ENCODE measurements around the gene LPP.

DNA sequence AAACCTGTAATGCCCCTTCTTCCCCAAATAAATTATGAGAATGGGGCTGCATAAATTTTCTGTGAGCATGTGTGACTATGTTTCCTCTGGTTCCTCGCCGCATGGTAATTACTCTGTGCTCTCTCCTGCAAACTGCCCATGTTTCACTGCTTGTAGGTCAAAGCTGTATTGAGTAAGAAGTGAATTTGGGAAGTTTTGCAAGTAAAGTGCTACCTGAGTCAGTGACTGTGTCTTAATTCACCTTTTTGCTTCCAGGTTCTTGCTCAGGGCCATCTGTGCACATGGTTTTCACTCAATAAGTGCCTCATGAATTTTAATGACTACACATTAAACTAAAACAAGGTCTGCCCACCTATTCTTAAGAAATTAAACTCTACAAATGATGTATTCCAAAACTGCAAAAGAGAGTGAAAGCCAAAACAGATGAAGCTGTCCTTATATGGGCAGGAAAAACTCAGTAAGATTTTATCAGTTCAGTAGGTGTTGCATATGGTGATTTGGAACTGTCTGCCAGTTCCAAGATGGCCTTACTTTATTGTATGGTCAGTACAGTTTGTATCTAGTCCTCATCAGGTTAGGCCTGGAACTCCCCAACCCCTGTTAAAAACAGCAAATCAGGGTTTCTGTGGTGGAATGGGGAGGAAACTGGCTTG is 100.0 kb downstream of the LPP start:
- no peak for TF ChIP-seq PBX3 (CRISPR knock-in tag; IDR thresholded peaks at IDR 0.05; ENCODE audit: borderline replicate concordance)
- TF ChIP-seq, protein P1, sequence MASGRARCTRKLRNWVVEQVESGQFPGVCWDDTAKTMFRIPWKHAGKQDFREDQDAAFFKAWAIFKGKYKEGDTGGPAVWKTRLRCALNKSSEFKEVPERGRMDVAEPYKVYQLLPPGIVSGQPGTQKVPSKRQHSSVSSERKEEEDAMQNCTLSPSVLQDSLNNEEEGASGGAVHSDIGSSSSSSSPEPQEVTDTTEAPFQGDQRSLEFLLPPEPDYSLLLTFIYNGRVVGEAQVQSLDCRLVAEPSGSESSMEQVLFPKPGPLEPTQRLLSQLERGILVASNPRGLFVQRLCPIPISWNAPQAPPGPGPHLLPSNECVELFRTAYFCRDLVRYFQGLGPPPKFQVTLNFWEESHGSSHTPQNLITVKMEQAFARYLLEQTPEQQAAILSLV (CRISPR knock-in tag; IDR thresholded peaks at IDR 0.05; ENCODE audit: borderline replicate concordance), result no peak
- TF ChIP-seq, protein P2, sequence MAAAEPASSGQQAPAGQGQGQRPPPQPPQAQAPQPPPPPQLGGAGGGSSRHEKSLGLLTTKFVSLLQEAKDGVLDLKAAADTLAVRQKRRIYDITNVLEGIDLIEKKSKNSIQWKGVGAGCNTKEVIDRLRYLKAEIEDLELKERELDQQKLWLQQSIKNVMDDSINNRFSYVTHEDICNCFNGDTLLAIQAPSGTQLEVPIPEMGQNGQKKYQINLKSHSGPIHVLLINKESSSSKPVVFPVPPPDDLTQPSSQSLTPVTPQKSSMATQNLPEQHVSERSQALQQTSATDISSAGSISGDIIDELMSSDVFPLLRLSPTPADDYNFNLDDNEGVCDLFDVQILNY (CRISPR knock-in tag; conservative IDR thresholded peaks at IDR 0.05), result no peak
- TF ChIP-seq TBP (CRISPR knock-in tag; IDR thresholded peaks at IDR 0.05), result no peak
- TF ChIP-seq ZNF776 (CRISPR knock-in tag; IDR thresholded peaks at IDR 0.05), result no peak
- no peak for TF ChIP-seq ZNF333 (CRISPR knock-in tag; IDR thresholded peaks at IDR 0.05; ENCODE audit: borderline replicate concordance)
- no peak for TF ChIP-seq SMAD3 (CRISPR knock-in tag; IDR thresholded peaks at IDR 0.05)
- no peak for TF ChIP-seq ZBTB1 (CRISPR knock-in tag; IDR thresholded peaks at IDR 0.05; ENCODE audit: borderline replicate concordance)
- TF ChIP-seq, protein P3, sequence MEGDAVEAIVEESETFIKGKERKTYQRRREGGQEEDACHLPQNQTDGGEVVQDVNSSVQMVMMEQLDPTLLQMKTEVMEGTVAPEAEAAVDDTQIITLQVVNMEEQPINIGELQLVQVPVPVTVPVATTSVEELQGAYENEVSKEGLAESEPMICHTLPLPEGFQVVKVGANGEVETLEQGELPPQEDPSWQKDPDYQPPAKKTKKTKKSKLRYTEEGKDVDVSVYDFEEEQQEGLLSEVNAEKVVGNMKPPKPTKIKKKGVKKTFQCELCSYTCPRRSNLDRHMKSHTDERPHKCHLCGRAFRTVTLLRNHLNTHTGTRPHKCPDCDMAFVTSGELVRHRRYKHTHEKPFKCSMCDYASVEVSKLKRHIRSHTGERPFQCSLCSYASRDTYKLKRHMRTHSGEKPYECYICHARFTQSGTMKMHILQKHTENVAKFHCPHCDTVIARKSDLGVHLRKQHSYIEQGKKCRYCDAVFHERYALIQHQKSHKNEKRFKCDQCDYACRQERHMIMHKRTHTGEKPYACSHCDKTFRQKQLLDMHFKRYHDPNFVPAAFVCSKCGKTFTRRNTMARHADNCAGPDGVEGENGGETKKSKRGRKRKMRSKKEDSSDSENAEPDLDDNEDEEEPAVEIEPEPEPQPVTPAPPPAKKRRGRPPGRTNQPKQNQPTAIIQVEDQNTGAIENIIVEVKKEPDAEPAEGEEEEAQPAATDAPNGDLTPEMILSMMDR (CRISPR knock-in tag; IDR thresholded peaks at IDR 0.05), result no peak
- no peak for TF ChIP-seq CHD2 (IDR thresholded peaks at IDR 0.05; ENCODE audit: low read depth, low read length)
- TF ChIP-seq KDM1A (CRISPR knock-in tag; IDR thresholded peaks at IDR 0.05), result no peak
- TF ChIP-seq, protein P4, sequence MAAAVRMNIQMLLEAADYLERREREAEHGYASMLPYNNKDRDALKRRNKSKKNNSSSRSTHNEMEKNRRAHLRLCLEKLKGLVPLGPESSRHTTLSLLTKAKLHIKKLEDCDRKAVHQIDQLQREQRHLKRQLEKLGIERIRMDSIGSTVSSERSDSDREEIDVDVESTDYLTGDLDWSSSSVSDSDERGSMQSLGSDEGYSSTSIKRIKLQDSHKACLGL (CRISPR knock-in tag; IDR thresholded peaks at IDR 0.05), result no peak
